Endothelial cell of umbilical vein (primary cell): ENCODE data around the gene ARHGDIB. TPM values are rescaled to one million over a fixed set of nuclear protein-coding genes. Genes with fewer than 3 reads are reported as not detected.

Source experiments
- BruUV-seq: library from RNA; stranded (reverse); fragments of 400-500 nt; replicated peaks from 2 replicates; lab custom pipeline; 2021; lab: Mats Ljungman, UMichigan
- CTCF ChIA-PET: fragments of 300-600, 350-600 bp; sonication (Branson Sonifier 250); formaldehyde crosslinking; loops from one replicate; lab custom pipeline; 2021; ENCODE audit warnings: antibody characterized with exemption, inconsistent platforms; lab: Charles Lee
- POLR2A ChIA-PET: fragments of 300-600, 350-600 bp; sonication (Branson Sonifier 250); formaldehyde crosslinking; loops from one replicate; lab custom pipeline; 2021; ENCODE audit warnings: antibody characterized with exemption, inconsistent platforms; lab: Charles Lee
- DNase-seq: peaks from one replicate; pipeline ENCODE4 v3.0.0-alpha.2; 2011; ENCODE audit warnings: low read depth, low spot score
- FAIRE-seq: peaks from 2 replicates; lab custom pipeline; 2011; peaks lifted over from hg19 to GRCh38; lab: Jason Lieb, UNC
- H2AFZ ChIP-seq: 2 replicates; pipeline ENCODE4 v1.6.0; 2012; ENCODE audit warnings: low read depth, low read length, control low read depth, inconsistent platforms
- H3K27ac ChIP-seq: 2 replicates; pipeline ENCODE4 v1.5.1; 2011; ENCODE audit warnings: low read depth, mild to moderate bottlenecking, control low read depth, low read length, moderate library complexity; ENCODE audit not compliant: insufficient read depth
- H3K27me3 ChIP-seq, 2 experiments: 2 replicates each; pipeline versions ENCODE4 v1.6.0 to v1.6.1; 2011; ENCODE audit warnings: low read length in 2 of 2, mixed read lengths in 1 of 2; ENCODE audit not compliant: control insufficient read depth in 2 of 2, insufficient read depth in 2 of 2
- H3K36me3 ChIP-seq, 2 experiments: 2 replicates in 1 of 2; 3 replicates in 1 of 2; pipeline ENCODE4 v1.5.1; 2011; ENCODE audit warnings: low read length in 2 of 2, mild to moderate bottlenecking in 1 of 2, moderate library complexity in 1 of 2; ENCODE audit not compliant: control insufficient read depth in 2 of 2, insufficient read depth in 2 of 2; ENCODE audit errors: extremely low read depth in 1 of 2
- H3K4me1 ChIP-seq: 3 replicates; pipeline ENCODE4 v1.5.1; 2011; ENCODE audit warnings: mild to moderate bottlenecking, low read length; ENCODE audit not compliant: control insufficient read depth, insufficient read depth; ENCODE audit errors: extremely low read depth
- H3K4me2 ChIP-seq: 2 replicates; pipeline ENCODE4 v1.6.1; 2011; ENCODE audit warnings: low read length, control low read depth, mixed read lengths; ENCODE audit not compliant: insufficient read depth
- H3K4me3 ChIP-seq, 3 experiments: fragments of 200-600 bp in 1 of 3; sonication (generic), shearing (Covaris generic) in 1 of 3; replicated peaks in 1 of 3; 2 replicates each; pipeline ENCODE4 v1.5.1; 2011 to 2016; ENCODE audit warnings: control low read depth in 3 of 3, low read length in 3 of 3, mild to moderate bottlenecking in 2 of 3, inconsistent platforms in 1 of 3, low read depth in 1 of 3, moderate library complexity in 1 of 3; ENCODE audit not compliant: insufficient read depth in 1 of 3
- H3K79me2 ChIP-seq: 2 replicates; pipeline ENCODE4 v1.6.0; 2012; ENCODE audit warnings: low read length, inconsistent platforms; ENCODE audit not compliant: control insufficient read depth, insufficient read depth
- H3K9ac ChIP-seq: replicated peaks from 2 replicates; pipeline ENCODE3; 2011; ENCODE audit warnings: low read length, control low read depth; ENCODE audit not compliant: insufficient read depth; ENCODE audit errors: extremely low read depth
- H3K9me1 ChIP-seq: replicated peaks from 3 replicates; pipeline ENCODE4 v1.6.0; 2011; ENCODE audit warnings: mild to moderate bottlenecking, low read length; ENCODE audit not compliant: control insufficient read depth, insufficient read depth; ENCODE audit errors: extremely low read depth
- H3K9me3 ChIP-seq: replicated peaks from 2 replicates; pipeline ENCODE4 v1.5.1; 2012; ENCODE audit warnings: low read length, inconsistent platforms; ENCODE audit not compliant: control insufficient read depth, insufficient read depth
- H4K20me1 ChIP-seq: replicated peaks from 2 replicates; pipeline ENCODE3; 2011; ENCODE audit warnings: mild to moderate bottlenecking, low read length; ENCODE audit not compliant: control insufficient read depth, insufficient read depth; ENCODE audit errors: extremely low read depth
- CTCF ChIP-seq, 2 donors: IDR thresholded peaks; 1 replicate in 1 of 2; 2 replicates in 1 of 2; pipeline ENCODE4 v1.5.1; 2011; ENCODE audit warnings: low read length in 2 of 2, mild to moderate bottlenecking in 2 of 2, moderate library complexity in 2 of 2, control low read depth in 1 of 2, inconsistent platforms in 1 of 2, low read depth in 1 of 2; ENCODE audit not compliant: insufficient read depth in 1 of 2; ENCODE audit errors: extremely low read depth in 1 of 2
- EZH2 ChIP-seq: IDR thresholded peaks from 2 replicates; pipeline ENCODE4 v1.6.1; 2012; ENCODE audit warnings: borderline replicate concordance, low read depth, mild to moderate bottlenecking, moderate library complexity, low read length, inconsistent platforms; ENCODE audit not compliant: severe bottlenecking
- FOS ChIP-seq: IDR thresholded peaks from 2 replicates; pipeline ENCODE4 v1.6.1; 2011; ENCODE audit warnings: mild to moderate bottlenecking, low read length, moderate library complexity, borderline replicate concordance; ENCODE audit not compliant: insufficient read depth
- GATA2 ChIP-seq: IDR thresholded peaks from 2 replicates; pipeline ENCODE4 v1.7.0; 2011; ENCODE audit warnings: low read depth, mild to moderate bottlenecking, moderate library complexity, mixed read lengths, low read length; ENCODE audit not compliant: insufficient read length, insufficient read depth
- JUN ChIP-seq: IDR thresholded peaks from 2 replicates; pipeline ENCODE4 v1.6.1; 2011; ENCODE audit warnings: borderline replicate concordance, low read depth; ENCODE audit not compliant: insufficient read length, insufficient read depth
- MAX ChIP-seq: IDR thresholded peaks from 2 replicates; pipeline ENCODE4 v1.6.1; 2011; ENCODE audit not compliant: insufficient read depth, insufficient read length
- MYC ChIP-seq: IDR thresholded peaks from one replicate; pipeline ENCODE4 v1.6.1; 2011; ENCODE audit warnings: mild to moderate bottlenecking, low read depth, low read length
- POLR2A ChIP-seq: IDR thresholded peaks from 2 replicates; pipeline ENCODE4 v1.6.1; 2012; ENCODE audit warnings: low read depth, mild to moderate bottlenecking, control low read depth, low read length
- POLR2AphosphoS5 ChIP-seq: IDR thresholded peaks from 2 replicates; pipeline ENCODE4 v1.6.1; 2012; ENCODE audit warnings: low read depth, mild to moderate bottlenecking, control low read depth, low read length, moderate library complexity; ENCODE audit not compliant: insufficient read depth
- dilution Hi-C: fragments of 300-500 bp; cut with MboI; formaldehyde crosslinking; loops from one replicate; pipeline ENCODE4 v1.15.0; 2019; ENCODE audit warnings: low sequenced_read_pairs; ENCODE audit not compliant: extremely low pct_ligation_motif_present
- intact Hi-C: fragments of 100-400 bp; cut with micrococcal nuclease; formaldehyde crosslinking; loops from one replicate; pipeline ENCODE4 v1.10.0; 2022
- polyA plus RNA-seq, 4 experiments: library from polyadenylated mRNA; depleted of rRNA in 3 of 4; stranded (reverse) in 3 of 4; unstranded in 1 of 4; fragments of >200 nt; gene quantifications; 2 replicates each; pipeline versions ENCODE4 v1.2.1 to v1.2.3, GENCODE V29; 2011 to 2012; ENCODE audit warnings: missing spikeins in 1 of 4
- total RNA-seq: library from RNA; stranded (reverse); gene quantifications from 2 replicates; pipeline ENCODE4 v1.2.3, GENCODE V29; 2021

Gene ARHGDIB
- total and polyA plus RNA-seq, 2 donors (not counting 3 experiments of a cell fraction or from before 2014, with no cell fraction given): 483 to 1,200 TPM

GRCh38 chr12:14911131-14911530, 50.3 kb downstream of the ARHGDIB start:
- ChIA-PET POLR2A (no interaction called here), CTCF (no interaction called here)
- Histone ChIP-seq H3K4me1 (peaks cover 21% of the 10 kb centered on the region), H3K4me2 (no peak overlapping the region), H2AFZ (no peak overlapping the region), H3K9ac (no peak overlapping the region), H3K79me2 (no peaks in the 10 kb centered on the region), H3K36me3 (no peaks in the 10 kb centered on the region), H3K27ac (peak overlapping the region; percentile 69), H4K20me1 (no peaks in the 10 kb centered on the region), H3K27me3 (no peaks in the 10 kb centered on the region), H3K9me3 (no peaks in the 10 kb centered on the region), H3K9me1 (no peaks in the 10 kb centered on the region), H3K4me3 (no peak overlapping the region)
- TF ChIP-seq EZH2: no peak
- TF ChIP-seq FOS: no peak
- no peak for TF ChIP-seq POLR2AphosphoS5
- TF ChIP-seq CTCF (IDR thresholded peaks at IDR 0.05; ENCODE audit: extremely low read depth in 1 of 2, insufficient read depth in 1 of 2, low read depth in 1 of 2, low read length in 2 of 2): no peak
- TF ChIP-seq JUN: no peak
- no peak for TF ChIP-seq MAX
- TF ChIP-seq MYC: no peak
- TF ChIP-seq GATA2: no peak
- no peak for TF ChIP-seq POLR2A
- DNase-seq (no peak), FAIRE-seq (no peak)
- intact Hi-C loops (no loop called here), dilution Hi-C loops (no loop called here)
- no TSS peak for BruUV-seq
